Activated CD4-positive, alpha-beta T cell treated with anti-CD3 and anti-CD28 coated beads, Interleukin-2, amount 50 U/mL, for 48 hours (primary cell): Measurements from ENCODE around the gene STYXL2.

ENCODE experiments used
- DNase-seq, 2 experiments: peaks; one replicate each; pipeline ENCODE4 v3.0.0-alpha.2; 2020

The STYXL2 gene

DNA sequence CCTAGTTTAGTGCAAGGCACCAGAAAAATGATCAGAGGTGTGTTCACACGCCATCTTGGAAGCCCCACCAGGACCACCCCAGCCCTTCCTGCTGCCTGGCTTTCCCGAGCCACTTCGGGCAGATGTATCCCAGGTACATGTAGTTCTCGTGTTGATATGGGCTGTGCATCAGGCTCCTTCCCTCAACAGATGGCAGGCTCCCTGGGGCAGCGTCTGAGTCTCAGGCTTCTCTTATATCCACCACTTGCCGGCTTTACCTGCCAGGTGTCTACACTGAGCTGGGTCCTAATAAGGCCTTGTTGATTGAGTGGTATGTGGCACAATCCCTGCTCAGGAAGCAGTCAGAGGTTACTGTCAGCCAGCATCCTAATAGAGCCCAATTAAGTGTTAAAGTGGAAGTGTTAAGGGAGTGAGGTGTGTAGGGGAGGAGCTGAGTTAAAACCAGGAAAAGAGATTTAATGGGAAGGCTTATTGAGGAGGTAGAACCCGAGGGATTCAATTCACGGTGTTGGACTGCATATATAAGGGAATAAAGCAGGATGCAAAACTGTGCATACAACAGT is 12.2 kb upstream of the STYXL2 start:
- no peak for DNase-seq

DNA sequence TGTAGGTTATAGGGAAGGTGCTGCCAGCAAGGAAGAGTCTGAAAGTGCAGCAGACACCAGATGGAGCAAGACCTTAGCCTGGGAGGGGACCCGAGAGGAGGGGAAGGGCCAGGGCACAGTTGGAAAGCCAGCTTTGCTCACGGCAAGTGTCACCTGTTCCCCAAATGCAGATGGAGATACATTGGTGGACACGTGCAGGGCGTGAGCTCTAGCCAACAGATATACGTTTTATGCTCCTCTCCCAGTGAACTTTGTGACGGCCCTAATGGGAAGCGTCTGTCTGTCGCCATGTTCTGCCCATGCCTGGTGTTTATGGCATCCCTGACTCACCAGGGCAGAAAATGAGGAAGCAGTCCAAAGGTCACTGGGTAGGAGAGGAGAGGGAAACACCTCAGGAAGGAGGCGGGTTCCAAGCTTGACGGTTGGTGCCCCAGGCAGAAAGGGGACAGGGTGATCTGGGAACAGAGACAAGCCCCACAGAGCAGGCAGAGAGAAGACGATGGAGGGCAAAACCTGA is 11.3 kb upstream of the STYXL2 start:
- no peak for DNase-seq

DNA sequence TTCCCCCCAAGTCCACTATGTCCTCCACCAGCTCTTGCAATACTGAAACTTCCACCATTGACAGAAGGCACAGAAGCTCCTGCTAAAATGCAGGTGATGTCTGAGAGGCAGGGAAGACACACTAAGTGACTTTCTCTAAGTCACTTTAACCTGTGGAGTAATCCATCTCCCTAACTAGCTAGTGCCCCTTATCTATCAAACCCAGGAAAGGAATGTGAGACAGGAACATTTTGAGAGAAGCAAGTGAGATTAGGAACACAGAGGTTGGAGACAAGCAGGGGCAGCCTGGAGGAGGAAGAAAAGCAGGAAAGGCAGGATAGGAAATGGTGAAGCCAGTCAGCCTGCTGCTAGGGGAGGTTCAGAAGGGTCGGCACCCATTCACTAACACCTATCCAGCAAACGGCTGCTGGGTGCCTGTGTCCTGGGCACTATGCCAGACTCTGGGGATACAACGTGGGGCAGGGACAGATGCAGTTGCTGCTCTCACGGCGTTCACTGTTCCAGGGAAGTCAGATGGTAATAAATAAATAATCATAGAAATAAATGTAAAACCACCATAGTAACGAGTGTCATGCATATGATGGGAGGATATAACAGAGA is 10.7 kb upstream of the STYXL2 start:
- no peak for DNase-seq

DNA sequence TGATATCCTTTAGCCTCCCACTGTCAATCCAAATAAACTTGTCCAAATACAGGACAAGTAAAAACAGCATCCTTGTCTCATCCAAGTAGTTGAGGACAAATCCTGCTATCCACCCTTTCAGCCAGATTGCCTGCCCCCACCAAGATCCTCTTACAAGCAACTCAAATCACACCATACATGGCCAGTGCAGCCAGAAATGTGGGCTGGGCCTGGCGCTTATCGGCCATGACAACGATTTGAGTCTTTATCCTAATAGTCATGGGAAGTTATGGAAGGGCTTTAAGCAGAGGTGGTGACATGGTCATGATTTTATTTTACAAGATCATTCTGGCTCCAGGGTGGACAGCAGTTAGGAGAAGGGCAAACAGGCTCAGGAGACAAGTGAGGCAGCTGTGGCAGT is 10.0 kb upstream of the STYXL2 start:
- no peak for DNase-seq

DNA sequence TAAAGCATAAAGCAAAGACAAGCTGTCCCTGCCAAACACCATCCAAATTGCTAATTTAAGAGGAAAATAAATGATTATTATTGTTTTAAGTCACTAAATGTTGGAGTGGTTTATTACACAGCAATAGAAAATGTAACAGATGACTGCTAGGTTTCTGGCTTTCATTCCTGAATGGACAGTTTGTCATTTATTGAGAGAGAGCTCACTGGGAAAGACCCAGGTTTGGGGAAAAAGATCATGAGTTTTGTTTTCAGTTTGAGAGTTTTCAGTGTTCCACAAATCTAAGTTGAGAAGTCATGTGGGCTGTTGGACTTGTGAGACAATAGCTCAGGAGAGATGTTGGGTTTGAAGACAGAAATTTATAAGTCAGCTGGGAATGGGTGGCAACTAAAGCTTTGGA is 9.1 kb upstream of the STYXL2 start:
- no peak for DNase-seq

DNA sequence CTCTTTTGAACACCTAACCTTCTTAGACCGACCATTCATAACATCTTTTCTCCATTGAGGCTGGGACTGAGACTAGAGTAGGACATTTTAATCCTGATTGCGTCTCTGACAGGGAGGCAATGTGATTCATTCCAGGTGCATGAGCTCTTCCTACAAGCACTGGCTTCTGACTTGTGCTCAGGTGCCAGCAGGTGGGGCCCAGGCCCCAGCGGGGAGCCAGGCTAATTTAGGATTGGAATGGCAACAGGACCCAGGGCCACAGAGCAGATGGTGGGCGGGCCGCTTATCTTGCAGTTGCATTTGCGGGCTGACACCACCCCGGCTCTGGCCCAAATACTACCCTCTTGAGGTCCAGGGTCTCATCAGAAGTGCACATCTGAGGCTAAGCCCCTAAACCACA is 7.8 kb upstream of the STYXL2 start:
- DNase-seq = no peak

DNA sequence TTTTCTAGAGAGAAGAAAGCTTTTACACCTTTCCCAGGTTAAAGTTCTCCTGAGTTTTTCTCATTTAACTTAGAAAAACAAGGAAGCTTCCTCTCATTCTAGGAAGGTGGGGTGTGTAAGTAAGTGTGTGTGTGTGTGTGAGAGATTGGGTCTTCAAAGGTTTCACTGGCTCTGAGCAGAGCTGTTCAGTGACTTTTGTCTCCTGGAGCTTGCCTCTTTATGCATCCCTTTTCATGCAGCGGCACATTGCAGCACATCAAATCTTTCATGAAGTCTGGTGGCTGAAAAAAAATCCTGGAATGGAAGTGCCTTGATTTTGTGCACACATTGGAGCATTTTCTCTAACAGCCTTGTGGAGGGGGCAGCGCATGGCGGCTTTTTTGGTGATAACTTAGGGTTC is 7.1 kb upstream of the STYXL2 start:
- no peak for DNase-seq

DNA sequence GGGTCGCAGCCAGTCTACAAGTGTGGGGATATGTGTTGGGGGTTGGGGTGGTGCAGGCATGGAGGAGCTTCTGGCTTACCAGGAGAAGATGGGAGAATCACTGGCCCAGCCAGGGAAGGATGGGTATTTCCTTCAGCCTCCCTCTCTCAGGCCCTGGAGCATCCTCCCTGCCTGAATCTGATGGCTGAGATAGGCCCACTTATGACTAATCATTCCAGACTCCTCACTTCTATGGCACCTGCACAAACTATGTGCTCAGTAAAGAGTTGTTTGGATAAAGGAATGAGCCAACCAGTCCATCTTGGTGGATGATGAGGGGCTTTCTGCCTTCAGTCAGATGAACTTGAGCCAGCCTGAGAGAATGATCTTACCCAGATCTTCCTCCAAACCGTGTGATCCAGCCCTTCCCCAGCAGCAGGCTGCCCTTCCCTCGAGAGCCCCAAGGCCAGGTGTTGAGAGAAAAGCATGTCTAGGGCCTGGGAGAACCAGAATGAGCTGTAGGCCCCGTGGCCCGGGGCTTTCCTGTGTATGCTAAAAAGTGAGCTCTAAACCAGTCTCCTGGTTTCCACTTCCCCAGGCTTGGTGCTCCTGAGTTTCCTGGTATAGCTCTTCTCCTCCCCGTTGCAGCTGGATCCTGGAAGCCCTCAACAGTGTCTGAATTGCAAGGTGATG is 5.0 kb upstream of the STYXL2 start:
- no peak for DNase-seq

DNA sequence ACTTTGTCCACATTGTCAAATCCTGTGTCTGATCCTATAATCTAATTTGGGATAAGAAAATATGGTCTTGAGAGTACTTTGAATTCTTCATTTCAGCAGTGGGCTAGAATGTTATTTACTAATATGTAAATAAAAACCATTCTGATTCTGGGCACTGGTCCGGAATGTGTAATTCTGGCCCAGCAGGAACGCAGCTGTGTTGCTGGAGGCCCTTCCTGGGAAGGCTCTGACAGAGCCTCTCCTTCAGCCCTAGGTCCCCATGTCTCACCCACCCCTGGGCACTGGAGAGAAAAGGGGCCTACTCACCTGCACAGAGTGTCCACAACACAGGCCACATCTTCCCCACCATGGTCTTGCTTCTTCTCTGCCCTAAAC is 3.9 kb upstream of the STYXL2 start:
- DNase-seq = no peak

DNA sequence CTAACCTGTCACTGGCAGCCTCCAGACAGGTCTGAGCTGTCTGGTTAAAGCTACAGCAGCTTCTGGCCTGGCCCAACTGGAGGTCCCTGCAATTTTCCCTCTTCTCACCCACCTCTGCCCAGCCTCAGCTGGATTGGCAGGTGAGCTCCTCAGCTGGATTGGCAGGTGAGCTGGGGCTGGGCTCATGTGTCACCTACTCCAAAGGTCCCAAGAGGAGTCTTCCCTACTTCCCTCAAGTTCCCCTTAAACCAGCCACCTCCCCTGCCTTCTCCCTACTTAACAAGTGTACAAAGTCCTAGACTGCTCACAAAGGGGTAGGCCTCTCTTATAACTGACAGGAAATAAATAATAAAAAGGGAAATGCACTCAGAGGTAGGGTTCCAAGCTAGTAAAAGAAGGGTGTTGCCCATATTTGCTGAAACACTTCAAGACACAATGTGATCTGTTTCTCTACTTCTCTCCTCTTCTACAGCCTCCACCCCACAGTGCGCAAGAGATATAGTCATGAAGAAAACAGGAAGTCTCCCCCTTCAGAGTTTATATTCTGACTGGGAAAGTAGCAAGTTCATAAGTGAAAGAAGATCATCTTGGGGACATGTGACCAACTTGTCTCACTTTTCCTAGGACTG is 3.4 kb upstream of the STYXL2 start, which contains the start of gene GPA33:
GPA33 (minus strand) TSS at position 64 of the 629 bp plus-strand sequence. CDS start 90 bp downstream, outside the sequence.
- peak in 1 of 2 experiments; percentile 5 for DNase-seq

DNA sequence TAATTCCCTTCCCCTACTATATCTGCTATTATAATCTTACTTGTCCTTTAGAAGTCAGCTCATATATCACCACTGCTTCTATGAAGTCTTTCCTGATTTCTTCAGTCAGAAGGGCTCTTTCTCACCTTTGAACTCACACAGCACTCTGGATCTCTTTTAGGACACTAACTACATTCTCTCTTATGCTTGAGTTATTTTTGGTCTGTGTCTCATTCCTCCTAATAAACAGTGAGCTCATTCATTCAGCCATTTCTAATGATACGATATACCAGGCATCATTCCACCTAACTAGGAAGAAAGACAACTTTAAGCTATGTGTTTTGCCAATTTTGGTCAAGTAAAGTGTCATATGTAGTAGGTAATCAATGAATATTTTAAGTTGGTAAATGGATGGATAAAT is 1.2 kb upstream of the STYXL2 start:
- no peak for DNase-seq

DNA sequence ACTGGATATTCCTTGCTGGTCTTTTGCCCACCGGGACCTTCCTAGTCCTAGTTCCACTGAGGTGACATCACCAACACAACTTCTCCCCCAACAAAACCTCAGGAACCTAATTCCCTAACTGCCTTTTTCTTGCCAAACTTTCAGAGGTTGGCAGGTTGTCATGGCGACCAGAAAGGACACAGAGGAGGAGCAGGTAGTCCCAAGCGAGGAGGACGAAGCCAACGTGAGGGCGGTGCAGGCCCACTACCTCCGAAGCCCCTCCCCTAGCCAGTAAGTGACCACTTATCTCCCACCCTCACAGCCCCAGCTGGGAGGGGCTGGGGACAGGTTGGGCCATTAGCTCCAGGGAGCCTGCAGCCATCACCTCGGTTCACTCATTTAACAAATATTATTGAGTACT is 815 bp downstream of the STYXL2 start:
- DNase-seq = no peak

DNA sequence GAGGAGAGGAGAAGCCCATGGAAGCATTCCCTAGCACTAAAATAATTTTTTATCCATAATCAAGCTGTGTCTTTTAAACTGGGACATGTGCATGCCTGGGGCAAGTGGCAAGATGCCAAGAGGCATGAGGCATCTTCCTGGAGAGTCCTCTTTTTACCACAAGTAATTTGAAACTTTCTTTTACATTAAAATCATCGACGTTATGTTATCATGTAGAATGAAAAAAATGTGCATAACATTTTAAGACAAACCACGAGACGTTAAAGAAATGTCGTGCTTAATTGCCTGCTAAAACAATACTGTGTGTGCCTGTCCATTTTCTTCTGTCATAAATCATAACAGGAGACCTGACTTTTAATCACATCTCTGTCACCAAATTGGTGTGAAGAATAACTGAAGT is 1.5 kb downstream of the STYXL2 start:
- DNase-seq = no peak

DNA sequence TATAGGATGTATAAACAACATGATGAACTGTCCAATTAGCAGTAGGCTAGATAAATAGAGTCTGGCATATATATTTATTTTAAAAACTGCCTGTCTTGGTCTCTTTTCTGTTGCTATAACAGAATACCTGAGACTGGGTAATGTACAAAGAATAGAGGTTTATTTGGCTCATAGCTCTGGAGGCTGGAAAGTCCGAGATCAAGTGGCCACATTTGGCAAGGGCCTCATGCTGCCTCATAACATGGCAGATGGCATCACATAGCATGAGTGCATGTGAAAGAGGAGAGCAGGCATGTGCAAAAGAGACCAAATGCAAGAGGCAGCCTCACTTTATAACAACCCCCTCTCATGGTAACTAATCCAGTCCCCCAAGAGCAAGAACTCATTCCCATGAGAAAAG is 6.0 kb downstream of the STYXL2 start:
- DNase-seq = no peak

DNA sequence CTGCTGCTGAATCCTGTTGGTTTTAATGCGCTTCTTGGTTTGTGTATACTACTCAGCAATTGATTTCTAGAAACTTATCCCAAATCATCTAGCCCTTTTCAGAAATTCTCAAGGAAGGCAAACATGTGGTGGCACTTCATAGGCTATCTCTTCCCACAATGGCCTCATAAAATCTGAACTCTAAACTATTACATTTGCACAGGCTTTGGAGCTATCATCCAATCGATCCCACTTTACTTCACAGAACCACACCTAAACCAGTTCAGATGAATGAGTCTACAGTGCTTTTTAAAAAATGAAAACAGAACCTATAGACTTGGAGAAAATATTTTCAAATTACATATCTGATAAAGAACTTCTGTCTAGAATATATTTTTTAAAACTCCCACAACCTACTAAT is 6.9 kb downstream of the STYXL2 start:
- no peak for DNase-seq

DNA sequence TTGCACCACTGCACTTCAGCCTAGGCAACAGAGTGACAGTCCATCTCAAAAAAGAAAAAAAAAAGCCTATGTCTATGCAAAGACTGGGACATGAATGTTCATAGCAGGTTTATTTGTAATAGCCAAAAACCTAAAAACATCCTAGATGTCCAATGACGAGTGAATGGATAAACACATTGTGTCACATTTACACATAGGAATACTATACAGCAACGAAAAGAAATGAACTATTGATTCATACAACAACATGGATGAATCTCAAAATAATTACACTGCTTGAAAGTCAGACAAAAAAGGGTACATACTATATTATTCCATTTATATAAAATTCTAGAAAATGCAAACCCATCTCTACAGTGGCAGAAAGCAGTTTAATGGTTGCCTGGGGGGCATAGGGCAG is 7.9 kb downstream of the STYXL2 start:
- no peak for DNase-seq

DNA sequence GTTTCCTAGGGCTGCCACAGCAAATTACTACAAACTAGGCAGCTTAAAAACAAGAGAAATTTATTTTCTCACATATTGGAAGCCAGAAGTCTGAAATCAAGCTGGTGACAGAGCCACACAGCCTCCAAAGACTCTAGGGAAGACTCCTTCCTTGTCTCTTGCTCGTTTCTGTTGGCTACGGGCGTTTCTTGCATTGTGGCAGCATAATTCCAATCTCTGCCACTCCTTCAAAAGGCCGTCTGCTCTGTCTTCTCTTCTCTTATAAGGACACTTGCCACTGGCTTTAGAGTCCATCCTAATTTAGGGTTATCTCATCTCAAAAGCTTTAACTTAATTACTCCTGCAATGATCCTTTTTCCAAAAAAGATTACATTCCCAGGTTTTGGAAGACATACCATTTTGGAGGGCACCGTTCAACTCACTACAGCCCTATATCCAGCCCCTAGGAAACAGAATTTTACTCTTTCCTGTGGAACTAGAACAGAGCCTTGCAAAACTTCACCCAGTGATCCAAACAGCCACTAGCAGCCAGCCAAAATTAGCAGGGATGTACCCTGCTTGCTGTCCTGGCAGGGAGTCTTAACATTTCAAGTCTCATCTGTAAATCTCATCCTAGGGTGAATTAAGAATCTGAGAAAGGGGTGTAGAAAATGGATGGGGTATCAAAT is 9.2 kb downstream of the STYXL2 start:
- DNase-seq = no peak

DNA sequence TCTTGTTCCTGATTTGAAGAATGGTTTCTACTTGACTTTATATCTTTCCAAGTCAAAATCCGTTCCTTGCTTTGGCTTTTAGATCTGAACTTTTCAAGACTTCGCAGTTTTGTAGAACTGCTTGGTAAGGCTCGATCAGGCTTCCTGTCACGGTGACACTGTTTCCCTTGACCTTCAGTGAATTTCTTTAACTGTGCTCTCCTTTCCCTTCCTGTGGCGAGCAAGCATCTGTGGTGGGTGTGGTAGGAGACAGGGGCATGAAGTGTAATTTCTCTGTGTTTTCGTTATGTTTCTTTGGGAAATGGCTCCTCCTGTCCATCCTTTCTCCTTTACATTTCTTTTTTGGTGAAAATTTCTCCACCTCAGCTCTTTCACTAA is 10.4 kb downstream of the STYXL2 start:
- no peak for DNase-seq

DNA sequence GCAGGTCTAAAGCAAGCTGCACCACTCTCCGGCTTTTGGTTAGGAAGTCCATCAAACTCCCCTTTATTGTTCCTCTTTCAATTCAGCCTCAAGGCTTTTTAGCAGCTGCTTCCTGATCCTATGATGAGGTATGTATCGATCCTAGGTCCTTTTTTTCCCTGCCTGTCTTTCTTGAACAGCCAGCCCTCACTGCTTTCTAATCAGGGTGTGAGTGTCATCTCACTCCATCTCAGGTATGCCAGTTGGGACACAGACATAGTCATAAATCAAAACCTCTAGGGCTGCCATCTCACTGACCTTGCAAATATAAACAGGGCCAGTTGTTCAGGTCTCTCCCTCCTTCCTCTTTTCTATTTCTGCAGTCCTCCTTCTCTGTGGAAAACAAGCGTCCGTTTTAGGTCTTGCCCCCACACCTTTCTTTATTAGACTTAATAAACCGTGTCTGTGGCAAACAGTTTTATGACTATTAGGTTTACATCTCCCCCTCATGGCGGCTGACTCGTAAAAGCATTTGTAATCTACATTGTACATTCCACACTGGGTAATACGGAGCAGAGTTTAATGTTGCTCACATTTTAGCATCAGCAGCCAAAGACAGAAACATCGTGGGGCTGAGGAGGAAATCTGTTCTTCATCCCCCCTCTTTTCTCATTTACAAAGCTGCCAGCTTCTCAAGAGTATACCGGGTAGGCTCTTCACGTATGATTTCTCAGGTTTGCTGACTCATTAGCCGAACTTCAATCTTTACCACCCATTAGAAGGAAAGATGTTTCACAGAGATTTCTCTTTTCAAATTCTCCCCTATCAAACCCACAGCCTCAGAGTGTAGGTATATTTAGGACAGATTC is 11.6 kb downstream of the STYXL2 start:
- no peak for DNase-seq

DNA sequence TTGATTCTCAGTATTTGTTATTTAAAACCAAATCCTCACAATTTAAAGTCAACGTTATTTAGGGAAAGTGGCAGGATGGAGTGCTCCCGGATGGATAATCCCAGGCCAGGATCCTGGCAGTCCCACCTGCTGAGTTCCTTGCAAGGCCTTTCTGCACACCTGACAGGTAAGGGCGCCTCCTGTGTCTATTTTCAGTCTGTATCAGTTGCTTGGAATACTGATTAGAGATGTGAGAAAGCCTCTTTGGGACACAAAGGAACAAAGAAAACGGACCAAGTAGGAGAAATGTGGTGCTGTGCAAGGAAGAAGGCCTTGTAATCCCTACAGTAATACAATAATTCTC is 12.2 kb downstream of the STYXL2 start:
- DNase-seq = no peak

DNA sequence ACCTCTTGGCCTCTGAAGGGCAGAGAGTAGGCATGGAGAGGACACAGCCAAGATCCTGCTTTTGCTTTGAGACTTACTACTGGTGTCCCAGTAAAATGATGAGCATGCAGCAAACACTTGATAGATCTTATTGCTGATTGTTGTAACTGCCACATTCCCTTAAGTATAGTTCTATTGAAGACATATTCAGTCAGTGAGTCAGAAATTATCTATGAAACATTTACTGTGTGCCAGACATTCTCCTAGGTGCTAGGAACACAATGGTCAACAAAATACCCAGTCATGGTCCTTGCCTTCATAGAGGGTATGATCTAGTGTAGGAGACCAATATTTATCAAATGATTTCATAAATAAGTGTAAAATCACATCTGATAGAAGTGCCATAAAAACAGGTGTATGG is 13.6 kb downstream of the STYXL2 start:
- no peak for DNase-seq

DNA sequence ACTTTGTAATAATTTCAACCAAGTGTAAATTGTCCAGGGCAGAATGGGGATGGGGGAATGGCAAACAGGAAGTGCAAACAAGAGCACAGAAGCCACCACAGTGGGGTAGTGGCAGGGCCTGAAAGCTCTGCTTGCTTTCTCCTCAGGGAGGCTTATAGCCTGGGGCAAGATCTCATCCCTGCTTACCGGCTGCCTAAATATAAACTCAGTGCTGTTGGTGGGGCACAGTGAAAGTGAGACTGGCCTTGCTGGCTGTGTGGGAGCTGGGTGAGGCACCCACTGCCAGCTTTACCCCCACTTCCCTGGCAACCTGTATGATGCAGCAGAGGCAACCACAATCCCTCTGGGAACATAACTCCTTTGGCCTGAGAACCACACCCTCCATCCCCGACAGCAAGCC is 15.2 kb downstream of the STYXL2 start:
- no peak for DNase-seq

DNA sequence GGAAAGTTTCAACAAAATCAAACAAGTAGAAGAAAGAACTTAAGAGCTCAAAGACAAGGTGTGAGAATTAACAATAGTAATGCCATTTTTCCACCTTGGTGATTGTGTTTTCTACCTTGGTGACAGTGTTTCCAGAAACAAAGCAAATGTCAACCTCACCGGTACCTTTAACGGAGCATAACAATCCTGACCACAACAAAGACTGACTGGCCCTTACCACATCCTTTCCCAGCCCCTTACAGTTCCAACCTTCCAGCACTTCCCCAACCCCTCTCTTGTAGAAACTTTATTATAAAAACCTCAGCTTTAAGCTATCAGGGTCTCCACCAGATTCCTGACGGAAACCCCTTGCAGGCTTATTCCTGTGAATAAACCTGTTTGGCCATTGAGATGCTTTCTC is 16.7 kb downstream of the STYXL2 start:
- no peak for DNase-seq
